HUES6 (cell line): ENCODE results near the gene SLC26A3.

Experiments used
- H3K27ac ChIP-seq: 2 replicates; pipeline ENCODE4 v1.7.0; 2013; ENCODE audit warnings: low read depth, mild to moderate bottlenecking, low read length, inconsistent platforms
- H3K27me3 ChIP-seq: 2 replicates; pipeline ENCODE4 v1.6.1; 2013; ENCODE audit warnings: low read length; ENCODE audit not compliant: control insufficient read depth, insufficient read depth
- H3K36me3 ChIP-seq: 2 replicates; pipeline ENCODE4 v1.6.1; 2013; ENCODE audit warnings: low read length; ENCODE audit not compliant: control insufficient read depth, insufficient read depth
- H3K4me1 ChIP-seq: 2 replicates; pipeline ENCODE4 v1.6.1; 2013; ENCODE audit warnings: low read length; ENCODE audit not compliant: control insufficient read depth, insufficient read depth
- H3K4me3 ChIP-seq: 2 replicates; pipeline ENCODE4 v1.5.1; 2013; ENCODE audit warnings: low read depth, low read length
- H3K9ac ChIP-seq: one replicate; pipeline ENCODE4 v1.6.1; 2013; ENCODE audit warnings: mild to moderate bottlenecking, low read length
- H3K9me3 ChIP-seq: 2 replicates; pipeline ENCODE4 v1.6.1; 2013; ENCODE audit warnings: low read depth, low read length; ENCODE audit not compliant: control insufficient read depth, insufficient read depth

The SLC26A3 gene

GRCh38 chr7:107815254-107815882 is 12.3 kb upstream of the SLC26A3 start:
- H3K4me3 ChIP-seq: no peak overlapping the region
- H3K9ac ChIP-seq: no peak overlapping the region
- H3K36me3 ChIP-seq: no peaks in the 10 kb centered on the region
- no peaks in the 10 kb centered on the region for H3K4me1 ChIP-seq
- no peak overlapping the region for H3K27ac ChIP-seq
- no peaks in the 10 kb centered on the region for H3K27me3 ChIP-seq
- no peaks in the 10 kb centered on the region for H3K9me3 ChIP-seq

GRCh38 chr7:107813524-107813923 is 10.5 kb upstream of the SLC26A3 start:
- no peaks in the 10 kb centered on the region for H3K36me3 ChIP-seq
- no peak overlapping the region for H3K9ac ChIP-seq
- H3K4me3 ChIP-seq: no peak overlapping the region
- H3K9me3 ChIP-seq: no peaks in the 10 kb centered on the region
- no peak overlapping the region for H3K27ac ChIP-seq
- H3K4me1 ChIP-seq: no peaks in the 10 kb centered on the region
- no peaks in the 10 kb centered on the region for H3K27me3 ChIP-seq

GRCh38 chr7:107811934-107812333 is 8.9 kb upstream of the SLC26A3 start:
- Histone ChIP-seq H3K4me1 (no peaks in the 10 kb centered on the region), H3K27me3 (no peaks in the 10 kb centered on the region), H3K4me3 (no peak overlapping the region), H3K36me3 (no peaks in the 10 kb centered on the region), H3K9ac (no peak overlapping the region), H3K9me3 (no peaks in the 10 kb centered on the region), H3K27ac (no peak overlapping the region)

- Histone ChIP-seq H3K9me3 (no peaks in the 10 kb centered on the region), H3K4me3 (no peak overlapping the region), H3K36me3 (no peaks in the 10 kb centered on the region), H3K27ac (no peak overlapping the region), H3K27me3 (no peaks in the 10 kb centered on the region), H3K9ac (no peak overlapping the region), H3K4me1 (no peaks in the 10 kb centered on the region)
Observed at GRCh38 chr7:107810626-107811025, 7.6 kb upstream of the SLC26A3 start.

- Histone ChIP-seq H3K36me3 (no peaks in the 10 kb centered on the region), H3K4me3 (no peak overlapping the region), H3K27ac (no peak overlapping the region), H3K4me1 (no peaks in the 10 kb centered on the region), H3K27me3 (no peaks in the 10 kb centered on the region), H3K9ac (no peak overlapping the region), H3K9me3 (no peaks in the 10 kb centered on the region)
Observed at GRCh38 chr7:107809179-107809578, 6.2 kb upstream of the SLC26A3 start.

- Histone ChIP-seq H3K4me3 (no peak overlapping the region), H3K4me1 (no peaks in the 10 kb centered on the region), H3K27ac (no peak overlapping the region), H3K9ac (no peak overlapping the region), H3K36me3 (no peaks in the 10 kb centered on the region), H3K27me3 (no peaks in the 10 kb centered on the region), H3K9me3 (no peaks in the 10 kb centered on the region)
Observed at GRCh38 chr7:107799647-107800264, 3.3 kb downstream of the SLC26A3 start.

GRCh38 chr7:107792364-107792763 is 10.7 kb downstream of the SLC26A3 start:
- Histone ChIP-seq H3K9me3 (no peaks in the 10 kb centered on the region), H3K27me3 (no peaks in the 10 kb centered on the region), H3K9ac (no peak overlapping the region), H3K4me1 (peaks cover 12% of the 10 kb centered on the region), H3K4me3 (no peak overlapping the region), H3K36me3 (no peaks in the 10 kb centered on the region), H3K27ac (no peak overlapping the region)

GRCh38 chr7:107789647-107790046 is 13.4 kb downstream of the SLC26A3 start:
- no peaks in the 10 kb centered on the region for H3K27me3 ChIP-seq
- H3K36me3 ChIP-seq: no peaks in the 10 kb centered on the region
- H3K4me1 ChIP-seq: peaks cover 22% of the 10 kb centered on the region
- H3K9me3 ChIP-seq: no peaks in the 10 kb centered on the region
- no peak overlapping the region for H3K9ac ChIP-seq
- no peak overlapping the region for H3K4me3 ChIP-seq
- no peak overlapping the region for H3K27ac ChIP-seq

- no peak overlapping the region for H3K9ac ChIP-seq
- H3K4me1 ChIP-seq: peaks cover 22% of the 10 kb centered on the region
- H3K4me3 ChIP-seq: no peak overlapping the region
- no peaks in the 10 kb centered on the region for H3K36me3 ChIP-seq
- no peaks in the 10 kb centered on the region for H3K27me3 ChIP-seq
- H3K27ac ChIP-seq: no peak overlapping the region
- H3K9me3 ChIP-seq: no peaks in the 10 kb centered on the region
Observed at GRCh38 chr7:107788662-107789061, 14.4 kb downstream of the SLC26A3 start.

- H3K27ac ChIP-seq: 0 out of 2 replicates have a peak overlapping the region, but pooled peaks have one; percentile 35
- H3K9me3 ChIP-seq: no peaks in the 10 kb centered on the region
- no peak overlapping the region for H3K4me3 ChIP-seq
- peaks cover 22% of the 10 kb centered on the region for H3K4me1 ChIP-seq
- no peak overlapping the region for H3K9ac ChIP-seq
- H3K36me3 ChIP-seq: no peaks in the 10 kb centered on the region
- no peaks in the 10 kb centered on the region for H3K27me3 ChIP-seq
Observed at GRCh38 chr7:107788216-107788615, 14.8 kb downstream of the SLC26A3 start.

GRCh38 chr7:107785926-107786325 is 17.1 kb downstream of the SLC26A3 start:
- Histone ChIP-seq H3K27ac (no peak overlapping the region), H3K9me3 (no peaks in the 10 kb centered on the region), H3K9ac (no peak overlapping the region), H3K27me3 (no peaks in the 10 kb centered on the region), H3K4me3 (no peak overlapping the region), H3K4me1 (peaks cover 22% of the 10 kb centered on the region), H3K36me3 (no peaks in the 10 kb centered on the region)
